GM21529 (cell line): ENCODE measurements around the gene BGLAP.

Experiments used
- ATAC-seq: cut with Tn5 transposase; IDR thresholded peaks from one replicate; pipeline ENCODE4 v1.9.1; 2021; ENCODE audit not compliant: unreplicated experiment

Gene BGLAP

GRCh38 chr1:156289857-156290256 lies 47.9 kb downstream of the BGLAP start:
- no peak for ATAC-seq

GRCh38 chr1:156291226-156292061 lies 49.5 kb downstream of the BGLAP start:
- ATAC-seq: no peak
